Endothelial cell of umbilical vein (primary cell): ENCODE data around the gene FABP1.

Experiments
- FOS ChIP-seq: IDR thresholded peaks from 2 replicates; pipeline ENCODE4 v1.6.1; 2011; ENCODE audit warnings: mild to moderate bottlenecking, low read length, moderate library complexity, borderline replicate concordance; ENCODE audit not compliant: insufficient read depth
- GATA2 ChIP-seq: IDR thresholded peaks from 2 replicates; pipeline ENCODE4 v1.7.0; 2011; ENCODE audit warnings: low read depth, mild to moderate bottlenecking, moderate library complexity, mixed read lengths, low read length; ENCODE audit not compliant: insufficient read length, insufficient read depth
- MAX ChIP-seq: IDR thresholded peaks from 2 replicates; pipeline ENCODE4 v1.6.1; 2011; ENCODE audit not compliant: insufficient read depth, insufficient read length
- MYC ChIP-seq: IDR thresholded peaks from one replicate; pipeline ENCODE4 v1.6.1; 2011; ENCODE audit warnings: mild to moderate bottlenecking, low read depth, low read length
- POLR2A ChIP-seq: IDR thresholded peaks from 2 replicates; pipeline ENCODE4 v1.6.1; 2012; ENCODE audit warnings: low read depth, mild to moderate bottlenecking, control low read depth, low read length
- POLR2AphosphoS5 ChIP-seq: IDR thresholded peaks from 2 replicates; pipeline ENCODE4 v1.6.1; 2012; ENCODE audit warnings: low read depth, mild to moderate bottlenecking, control low read depth, low read length, moderate library complexity; ENCODE audit not compliant: insufficient read depth
- TF ChIP-seq, protein P1 (sequence below), 2 donors: IDR thresholded peaks; 1 replicate in 1 of 2; 2 replicates in 1 of 2; pipeline ENCODE4 v1.5.1; 2011; ENCODE audit warnings: low read length in 2 of 2, mild to moderate bottlenecking in 2 of 2, moderate library complexity in 2 of 2, control low read depth in 1 of 2, inconsistent platforms in 1 of 2, low read depth in 1 of 2; ENCODE audit not compliant: insufficient read depth in 1 of 2; ENCODE audit errors: extremely low read depth in 1 of 2

- no peak for TF ChIP-seq MAX
- no peak for TF ChIP-seq FOS
- TF ChIP-seq POLR2A, result no peak
- TF ChIP-seq, protein P1, sequence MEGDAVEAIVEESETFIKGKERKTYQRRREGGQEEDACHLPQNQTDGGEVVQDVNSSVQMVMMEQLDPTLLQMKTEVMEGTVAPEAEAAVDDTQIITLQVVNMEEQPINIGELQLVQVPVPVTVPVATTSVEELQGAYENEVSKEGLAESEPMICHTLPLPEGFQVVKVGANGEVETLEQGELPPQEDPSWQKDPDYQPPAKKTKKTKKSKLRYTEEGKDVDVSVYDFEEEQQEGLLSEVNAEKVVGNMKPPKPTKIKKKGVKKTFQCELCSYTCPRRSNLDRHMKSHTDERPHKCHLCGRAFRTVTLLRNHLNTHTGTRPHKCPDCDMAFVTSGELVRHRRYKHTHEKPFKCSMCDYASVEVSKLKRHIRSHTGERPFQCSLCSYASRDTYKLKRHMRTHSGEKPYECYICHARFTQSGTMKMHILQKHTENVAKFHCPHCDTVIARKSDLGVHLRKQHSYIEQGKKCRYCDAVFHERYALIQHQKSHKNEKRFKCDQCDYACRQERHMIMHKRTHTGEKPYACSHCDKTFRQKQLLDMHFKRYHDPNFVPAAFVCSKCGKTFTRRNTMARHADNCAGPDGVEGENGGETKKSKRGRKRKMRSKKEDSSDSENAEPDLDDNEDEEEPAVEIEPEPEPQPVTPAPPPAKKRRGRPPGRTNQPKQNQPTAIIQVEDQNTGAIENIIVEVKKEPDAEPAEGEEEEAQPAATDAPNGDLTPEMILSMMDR (IDR thresholded peaks at IDR 0.05; ENCODE audit: extremely low read depth in 1 of 2, insufficient read depth in 1 of 2, low read depth in 1 of 2, low read length in 2 of 2), result no peak
- TF ChIP-seq POLR2AphosphoS5, result no peak
- TF ChIP-seq MYC, result no peak
- TF ChIP-seq GATA2, result no peak
Measured at GRCh38 chr2:88097192-88097591, 30.7 kb downstream of the FABP1 start.
